Limb (tissue), 2 donors: ENCODE results near the gene ZBTB49.
A peak's percentile ranks its signal among the peaks of the same experiment; 100 is the strongest.

Source experiments
- DNase-seq, 2 donors: peaks; one replicate each; pipeline ENCODE4 v3.0.0-alpha.2; 2016; ENCODE audit errors: extremely low spot score in 2 of 2

ZBTB49 gene

GRCh38 chr4:4277531-4277930 is 12.5 kb upstream of the ZBTB49 start:
- no peak for DNase-seq

DNA sequence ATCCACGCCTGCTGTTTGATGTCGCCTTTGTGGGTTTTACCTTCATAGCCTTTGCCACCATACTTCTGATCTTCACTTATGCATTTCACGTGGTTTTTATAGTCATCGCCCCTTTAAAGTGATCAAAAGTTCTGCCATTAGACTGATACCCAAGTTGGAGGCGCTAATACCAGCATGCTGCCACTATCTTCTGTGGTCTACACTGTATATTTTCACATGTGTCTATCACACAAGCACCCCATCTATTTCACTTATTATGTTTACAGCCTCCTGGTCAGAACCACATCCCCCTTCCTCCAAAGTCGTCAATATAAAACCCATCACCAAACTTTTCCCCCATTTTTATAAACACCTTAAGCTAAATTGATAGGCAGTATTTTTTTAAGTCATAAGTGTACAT is 8.3 kb upstream of the ZBTB49 start:
- no peak for DNase-seq

- DNase-seq, result no peak
These were observed 5.0 kb upstream of the ZBTB49 start for GRCh38 chr4:4284827-4285618.

GRCh38 chr4:4288098-4288497 is 2.0 kb upstream of the ZBTB49 start:
- no peak for DNase-seq

DNA sequence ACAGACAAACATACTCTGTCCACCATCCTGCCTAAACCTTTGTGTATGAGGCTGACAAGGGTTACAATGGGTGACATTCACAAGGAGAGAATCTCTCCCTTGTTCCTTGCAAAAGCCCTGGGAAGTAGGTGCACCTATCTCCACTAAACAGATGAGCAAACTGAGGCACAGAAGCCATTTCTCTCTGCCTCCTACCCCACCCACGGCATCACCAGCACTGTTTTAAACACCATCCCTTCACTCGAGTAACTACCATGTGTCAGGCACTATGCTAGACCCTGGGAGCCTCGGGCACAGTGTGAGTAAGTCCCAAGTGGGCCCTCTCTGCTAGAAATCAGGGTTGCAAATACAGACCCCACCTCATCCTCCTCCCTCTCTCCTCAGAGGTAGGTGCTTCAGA is 996 bp upstream of the ZBTB49 start:
- DNase-seq, result no peak

DNA sequence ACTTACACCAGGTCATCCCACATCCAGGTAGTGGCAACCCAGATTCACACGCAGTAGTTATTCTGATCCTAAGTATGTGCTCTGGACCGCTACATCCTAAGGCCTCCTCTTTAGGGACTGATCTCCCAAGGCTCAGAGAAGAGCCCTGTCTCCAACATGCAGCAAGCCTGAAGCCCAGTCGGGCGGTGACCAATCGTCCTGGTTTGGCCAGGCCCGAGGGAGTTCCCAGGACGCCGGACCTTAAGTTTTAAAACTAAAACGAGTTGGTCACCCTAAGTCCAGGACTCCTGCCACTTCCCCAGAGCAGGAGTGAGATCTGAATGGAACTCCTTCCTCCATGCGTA is 482 bp upstream of the ZBTB49 start:
- no peak for DNase-seq

DNA sequence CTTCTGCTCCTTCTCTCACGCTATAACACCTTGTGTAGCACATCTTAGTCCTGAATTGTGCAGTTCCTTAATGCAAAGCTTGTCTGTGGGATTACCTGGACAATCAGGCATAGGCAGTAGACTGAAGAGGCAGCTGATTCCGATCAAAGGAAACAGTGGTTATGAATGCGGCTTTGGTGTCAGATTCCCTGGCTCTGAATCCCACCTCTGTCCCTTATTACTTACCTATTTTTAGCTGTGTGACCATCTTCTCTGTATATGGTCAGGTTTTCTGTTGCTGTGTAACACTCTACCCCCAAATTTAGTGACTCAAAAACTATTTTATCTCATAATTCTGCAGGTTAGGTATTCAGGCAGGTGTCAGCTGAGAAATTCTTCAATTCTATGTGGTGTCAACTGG is 3.2 kb downstream of the ZBTB49 start:
- no peak for DNase-seq

- DNase-seq, result no peak
These were observed 6.3 kb downstream of the ZBTB49 start for GRCh38 chr4:4296283-4296846.

GRCh38 chr4:4299006-4299405 is 9.0 kb downstream of the ZBTB49 start:
- no peak for DNase-seq

- DNase-seq, result no peak
These were observed 11.9 kb downstream of the ZBTB49 start for GRCh38 chr4:4302001-4302400.

DNA sequence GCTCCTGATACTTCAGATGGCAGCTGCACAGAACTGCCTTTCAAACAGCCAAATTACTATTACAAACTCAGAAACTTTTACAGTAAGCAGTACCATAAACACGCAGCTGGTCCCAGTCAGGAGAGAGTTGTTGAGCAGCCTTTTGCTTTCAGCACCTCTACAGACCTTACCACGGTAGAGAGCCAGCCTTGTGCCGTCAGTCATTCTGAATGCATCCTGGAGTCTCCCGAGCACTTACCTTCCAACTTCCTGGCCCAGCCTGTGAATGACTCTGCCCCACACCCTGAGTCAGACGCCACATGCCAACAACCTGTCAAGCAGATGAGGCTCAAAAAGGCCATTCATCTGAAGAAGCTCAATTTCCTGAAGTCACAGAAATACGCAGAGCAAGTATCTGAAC is 12.4 kb downstream of the ZBTB49 start:
- DNase-seq, result no peak

GRCh38 chr4:4306920-4307319 is 16.9 kb downstream of the ZBTB49 start:
- no peak for DNase-seq

DNA sequence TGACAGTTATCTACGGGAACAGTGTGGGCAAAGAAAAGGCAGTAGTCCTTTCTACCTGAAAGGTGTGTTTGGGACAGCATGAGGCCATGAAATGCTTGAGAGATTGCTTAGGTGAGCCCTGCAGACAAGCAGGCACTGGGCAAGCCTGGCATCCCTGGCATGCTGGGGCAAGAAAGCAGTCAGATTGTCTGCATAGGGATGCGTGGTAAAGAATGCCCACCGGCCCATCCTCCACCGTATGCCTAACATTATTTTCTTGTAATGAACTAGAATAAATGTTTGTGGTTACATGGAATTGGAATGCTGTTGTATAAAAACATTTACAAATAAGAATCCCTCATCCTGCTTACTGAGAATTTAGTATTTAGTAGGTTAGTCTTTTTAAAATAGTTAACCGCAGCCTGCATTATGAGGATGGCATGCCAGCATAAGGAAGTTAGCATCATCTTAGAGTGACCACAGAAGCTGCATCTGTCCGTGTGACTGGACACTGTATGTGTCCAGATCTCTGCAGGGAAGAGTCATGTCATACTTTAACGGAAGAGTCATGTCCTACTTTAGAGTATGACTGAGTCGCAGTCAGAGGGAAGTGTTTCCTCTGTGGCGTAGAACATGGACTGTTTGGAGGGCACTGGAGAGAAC is 18.9 kb downstream of the ZBTB49 start:
- no peak for DNase-seq

DNA sequence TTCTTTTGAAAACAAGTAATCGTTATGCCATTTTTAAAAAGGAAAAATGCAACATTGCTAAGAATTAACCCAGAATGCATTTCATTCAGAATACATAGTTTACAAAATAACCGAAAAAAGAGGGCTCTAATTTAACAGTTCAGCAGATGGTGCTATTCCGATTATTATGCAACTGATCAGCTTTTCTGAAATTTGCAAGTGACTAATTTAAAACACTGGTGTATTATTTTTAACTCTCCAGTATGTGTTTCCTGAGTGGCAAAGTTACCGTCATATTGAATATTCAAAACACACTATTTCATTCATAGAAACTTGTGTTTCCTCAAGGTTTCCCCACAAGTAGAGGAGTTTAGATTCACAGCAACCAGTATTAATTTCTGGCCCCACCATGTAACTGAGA is 21.1 kb downstream of the ZBTB49 start:
- no peak for DNase-seq

- peak in 1 of 2 donors; percentile 8 for DNase-seq
These were observed 25.6 kb downstream of the ZBTB49 start for GRCh38 chr4:4315461-4316149.

GRCh38 chr4:4316150-4316495 is 26.1 kb downstream of the ZBTB49 start:
- no peak for DNase-seq

GRCh38 chr4:4317496-4318232 is 27.6 kb downstream of the ZBTB49 start:
- DNase-seq, result no peak

DNA sequence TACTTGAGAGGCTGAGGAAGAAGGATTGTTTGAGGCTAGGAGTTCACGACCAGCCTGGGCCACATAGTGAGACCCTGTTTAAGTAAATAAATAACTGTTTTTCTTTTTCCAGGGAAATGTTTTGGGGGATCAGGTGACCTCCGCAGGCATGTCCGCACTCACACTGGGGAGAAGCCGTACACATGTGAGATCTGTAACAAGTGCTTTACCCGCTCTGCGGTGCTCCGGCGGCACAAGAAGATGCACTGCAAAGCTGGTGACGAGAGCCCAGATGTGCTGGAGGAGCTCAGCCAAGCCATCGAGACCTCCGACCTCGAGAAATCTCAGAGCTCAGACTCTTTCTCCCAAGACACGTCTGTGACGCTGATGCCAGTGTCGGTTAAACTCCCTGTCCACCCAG is 30.5 kb downstream of the ZBTB49 start:
- no peak for DNase-seq

DNA sequence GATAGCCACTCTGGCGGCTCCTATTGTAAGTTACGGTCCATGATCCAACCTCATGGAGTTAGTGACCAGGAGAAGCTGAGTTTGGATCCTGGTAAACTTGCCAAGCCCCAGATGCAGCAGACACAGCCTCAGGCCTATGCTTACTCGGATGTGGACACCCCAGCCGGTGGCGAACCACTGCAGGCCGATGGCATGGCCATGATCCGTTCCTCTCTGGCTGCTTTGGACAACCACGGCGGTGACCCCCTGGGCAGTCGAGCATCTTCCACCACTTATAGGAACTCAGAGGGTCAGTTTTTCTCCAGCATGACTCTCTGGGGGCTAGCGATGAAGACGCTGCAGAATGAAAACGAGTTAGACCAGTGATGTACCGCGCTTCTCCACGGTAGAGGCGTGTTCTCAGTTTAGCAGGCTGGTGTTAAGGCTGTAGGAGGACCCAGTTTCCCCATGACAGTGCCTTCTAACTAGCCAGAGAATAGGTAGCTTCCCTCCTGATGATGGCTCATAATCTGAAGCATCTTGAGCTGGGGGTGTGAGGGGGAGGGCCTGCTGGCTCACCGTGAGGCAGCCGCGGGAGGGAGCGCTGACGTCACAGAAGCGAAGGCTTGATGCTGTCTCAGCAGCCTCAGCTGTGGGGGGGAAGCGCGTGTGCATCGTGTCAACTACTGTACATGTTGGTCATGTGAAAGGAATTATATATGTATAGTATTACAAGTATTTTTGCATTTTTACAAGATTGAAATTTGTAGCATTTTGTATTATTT is 31.1 kb downstream of the ZBTB49 start:
- no peak for DNase-seq

- peak in 1 of 2 donors; percentile 4 for DNase-seq
These were observed 32.1 kb downstream of the ZBTB49 start for GRCh38 chr4:4321951-4322688.
